GM19043 (cell line): ENCODE data around the gene TMC2.
A peak's percentile ranks its signal among the peaks of the same experiment; 100 is the strongest.
"Not testable (repeated sequence)": the region's sequence is repeated elsewhere in the genome, so short reads cannot be mapped to it uniquely, and the experiment has no call there.

Experiments
- ATAC-seq: cut with Tn5 transposase; IDR thresholded peaks from one replicate; pipeline ENCODE4 v1.9.1; 2021; ENCODE audit warnings: low read depth; ENCODE audit not compliant: unreplicated experiment

Gene TMC2

GRCh38 chr20:2524709-2525506 lies 11.5 kb upstream of the TMC2 start:
- peak; percentile 40 for ATAC-seq

DNA sequence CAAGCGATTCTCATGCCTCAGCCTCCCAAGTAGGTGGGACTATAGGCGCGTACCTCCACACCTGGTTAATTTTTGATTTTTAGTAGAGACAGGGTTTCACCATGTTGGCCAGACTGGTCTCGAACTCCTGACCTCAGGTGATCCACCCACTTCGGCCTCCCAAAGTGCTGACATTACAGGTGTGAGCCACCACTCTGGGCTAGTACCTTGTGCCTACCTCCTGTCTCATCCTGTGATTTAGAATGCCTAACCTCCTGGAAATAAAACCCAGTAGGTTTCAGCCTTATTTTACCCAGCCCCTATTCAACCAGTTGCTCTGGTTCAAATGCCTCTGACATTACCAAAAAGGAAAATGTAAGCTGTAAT lies 10.2 kb upstream of the TMC2 start:
- not testable (repeated sequence) for ATAC-seq

- ATAC-seq = no peak
These were observed 8.6 kb upstream of the TMC2 start for GRCh38 chr20:2527762-2528161.

- no peak for ATAC-seq
These were observed 7.6 kb upstream of the TMC2 start for GRCh38 chr20:2528671-2529271.

DNA sequence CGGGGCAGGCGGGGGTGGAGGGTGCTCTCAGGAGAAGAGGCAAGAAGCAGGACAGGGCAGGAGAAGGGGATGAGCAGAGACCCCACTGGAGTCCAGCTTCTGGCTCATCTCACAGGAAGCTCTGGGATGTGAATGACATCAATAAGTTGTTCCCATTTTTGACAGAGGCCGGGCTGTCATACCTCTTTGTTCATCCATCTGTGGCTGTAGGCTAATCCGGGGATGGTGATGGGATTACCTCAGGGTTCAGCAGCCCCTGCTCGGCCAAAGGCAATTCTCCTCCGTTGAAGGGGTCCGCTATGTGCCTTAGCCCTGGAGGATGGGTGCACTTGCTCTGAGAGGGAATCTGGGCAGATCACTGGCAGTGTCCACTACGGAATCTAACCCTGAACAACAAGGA lies 3.3 kb upstream of the TMC2 start:
- no peak for ATAC-seq

DNA sequence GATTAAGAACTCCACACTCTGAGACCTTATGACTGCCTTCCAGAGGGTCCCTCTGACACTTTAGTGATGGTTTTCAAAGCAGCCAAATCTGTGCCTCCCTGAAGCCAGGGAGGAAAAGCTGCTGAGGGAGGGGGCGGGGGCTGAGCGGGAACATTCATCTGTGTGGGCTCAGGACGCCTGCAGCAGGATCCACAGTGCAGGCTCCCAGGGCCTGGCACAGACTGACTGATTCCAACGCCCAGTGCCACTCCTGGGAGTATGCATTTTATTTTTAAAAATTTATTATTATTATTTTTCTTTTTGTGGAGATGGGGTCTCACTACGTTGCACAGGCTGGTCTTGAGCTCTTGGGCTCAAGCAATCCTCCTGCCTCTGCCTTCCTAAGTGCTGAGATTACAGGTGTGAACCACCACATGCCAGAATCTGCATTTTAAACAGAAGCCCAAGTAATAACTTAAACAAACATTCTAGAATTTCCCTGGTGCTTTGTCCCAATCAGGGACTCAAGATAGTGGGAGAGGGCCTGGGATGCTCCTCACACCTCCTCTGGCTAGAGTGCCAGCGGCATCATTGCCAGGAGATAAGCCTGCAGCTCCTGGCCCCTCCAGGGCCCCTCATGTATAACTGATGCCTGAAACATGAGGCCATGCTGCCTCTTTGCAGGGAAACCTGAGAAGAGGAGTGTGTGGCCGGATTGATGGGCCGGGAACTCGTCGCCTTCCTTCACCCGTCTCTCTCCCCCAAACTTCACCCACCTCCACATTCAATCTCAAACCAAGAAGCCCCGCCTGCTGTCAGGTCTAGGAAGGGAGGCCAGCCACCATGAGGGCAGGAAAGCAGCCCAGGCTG lies 438 bp upstream of the TMC2 start:
- ATAC-seq = no peak

DNA sequence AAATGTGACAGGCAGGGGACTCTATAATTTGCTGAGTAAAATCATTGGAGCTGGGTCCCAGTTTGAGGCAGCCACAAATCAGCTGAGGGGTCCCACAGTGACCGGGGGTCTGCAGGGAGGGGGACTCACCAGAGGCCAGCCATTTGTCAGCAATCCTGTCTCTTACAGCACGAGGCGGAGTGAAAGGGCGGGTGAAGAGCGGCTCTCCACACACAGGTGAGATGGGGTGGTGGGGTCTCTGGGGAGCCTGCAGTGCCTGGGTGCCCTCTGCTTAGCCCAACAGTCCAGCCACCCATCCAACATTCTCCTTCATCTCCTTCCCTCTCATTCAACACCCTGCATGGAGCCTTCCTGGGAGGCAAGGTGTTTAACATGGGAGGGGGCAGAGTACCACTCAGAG lies 728 bp downstream of the TMC2 start:
- no peak for ATAC-seq

GRCh38 chr20:2538356-2538755 lies 2.0 kb downstream of the TMC2 start:
- no peak for ATAC-seq

DNA sequence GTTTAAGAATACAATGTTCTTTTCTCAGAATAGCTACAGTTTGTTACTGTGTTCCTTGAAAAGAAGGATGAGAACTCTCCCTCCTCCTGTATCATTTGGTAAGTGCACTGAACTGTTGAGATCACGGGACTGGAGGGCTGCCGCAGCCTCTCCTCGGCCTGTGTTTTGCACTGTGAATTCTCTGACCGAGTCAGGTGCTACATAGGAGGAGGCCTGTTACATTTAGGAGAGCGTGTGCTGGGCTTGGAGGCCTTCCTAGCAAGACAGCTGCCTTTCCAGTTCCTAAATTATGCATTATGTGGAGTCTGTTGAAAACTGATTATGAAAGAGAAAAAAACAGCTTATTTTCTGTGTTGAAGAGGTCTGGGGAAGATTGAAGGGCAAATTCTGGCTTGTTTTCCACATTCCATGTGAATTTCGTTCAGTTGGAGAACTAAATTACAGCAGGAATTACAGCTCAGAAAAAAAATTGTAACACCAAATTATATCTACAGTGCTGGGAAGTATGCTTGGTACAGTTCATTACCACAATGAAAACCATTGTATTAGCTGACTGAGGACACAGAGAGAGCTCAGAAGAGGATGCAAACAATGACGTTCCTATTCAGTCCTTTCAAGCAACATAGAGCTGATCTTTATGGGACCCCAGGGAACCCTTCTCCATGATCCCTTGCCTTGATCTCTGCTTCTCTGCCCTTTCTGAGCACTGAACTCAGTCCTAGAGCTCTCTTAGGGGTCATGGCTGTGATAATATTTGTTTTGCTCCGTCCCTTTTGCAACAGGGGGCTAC lies 2.8 kb downstream of the TMC2 start:
- ATAC-seq = no peak

- no peak for ATAC-seq
These were observed 5.6 kb downstream of the TMC2 start for GRCh38 chr20:2541940-2542339.

DNA sequence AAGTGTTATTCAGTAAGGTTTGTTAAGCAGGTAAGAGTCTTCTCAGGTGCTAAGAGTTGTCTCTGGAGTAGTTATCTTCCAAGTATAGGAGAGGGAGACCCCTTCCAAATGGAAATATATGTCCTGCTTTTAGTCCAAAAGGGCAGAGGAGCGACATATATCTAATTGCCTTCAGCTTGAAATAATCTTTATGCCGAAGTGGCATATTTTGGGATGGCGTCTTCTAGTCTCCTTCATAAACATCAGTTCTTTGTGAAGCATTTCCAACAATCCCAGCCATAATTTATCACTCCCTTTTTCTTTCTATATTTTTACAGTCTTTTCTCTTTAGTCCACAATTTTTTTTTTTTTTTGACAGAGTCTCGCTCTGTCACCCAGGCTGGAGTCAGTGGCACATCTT lies 6.0 kb downstream of the TMC2 start:
- ATAC-seq = no peak

GRCh38 chr20:2544211-2544610 lies 7.8 kb downstream of the TMC2 start:
- ATAC-seq = no peak

DNA sequence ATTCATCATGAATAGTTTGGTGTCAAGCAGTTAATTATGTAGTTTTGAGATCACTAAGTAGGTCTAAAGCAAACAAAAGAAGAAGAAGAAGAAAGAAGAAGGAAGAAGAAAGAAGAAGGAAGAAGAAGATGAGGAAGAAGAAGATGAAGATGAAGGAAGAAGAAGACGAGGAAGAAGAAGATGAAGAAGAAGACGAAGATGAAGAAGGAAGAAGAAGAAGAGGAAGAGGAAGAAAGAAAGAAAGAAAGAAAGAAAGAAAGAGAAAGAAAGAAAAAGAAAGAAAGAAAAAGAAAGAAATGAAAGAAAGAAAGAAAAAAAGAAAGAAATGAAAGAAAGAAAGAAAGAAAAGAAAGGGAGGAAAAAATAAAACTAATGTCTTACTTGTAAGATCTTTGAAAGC lies 9.2 kb downstream of the TMC2 start:
- no peak for ATAC-seq

- no peak for ATAC-seq
These were observed 21.7 kb downstream of the TMC2 start for GRCh38 chr20:2557873-2558580.

- ATAC-seq = no peak
These were observed 22.4 kb downstream of the TMC2 start for GRCh38 chr20:2558581-2559278.

- ATAC-seq = no peak
These were observed 22.9 kb downstream of the TMC2 start for GRCh38 chr20:2559279-2559626.

DNA sequence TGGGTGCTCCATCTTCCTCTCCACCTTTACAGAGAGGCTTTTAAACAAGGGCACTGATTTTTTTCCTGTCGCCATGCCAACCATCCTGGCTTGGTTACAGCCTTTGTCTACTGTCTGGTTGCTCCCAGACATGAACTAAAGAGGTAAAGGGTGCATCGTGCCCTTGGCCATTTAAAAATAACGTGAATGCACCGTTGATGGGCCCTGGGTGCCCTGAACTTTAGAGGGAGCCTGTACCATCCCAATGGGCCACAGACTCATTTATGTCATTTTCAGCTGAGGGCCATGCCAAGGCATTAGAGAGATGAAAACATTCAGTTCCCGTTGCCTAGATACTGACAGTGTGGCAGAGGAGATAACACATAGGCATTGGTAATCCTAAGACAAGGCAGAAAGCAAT lies 23.3 kb downstream of the TMC2 start:
- no peak for ATAC-seq

DNA sequence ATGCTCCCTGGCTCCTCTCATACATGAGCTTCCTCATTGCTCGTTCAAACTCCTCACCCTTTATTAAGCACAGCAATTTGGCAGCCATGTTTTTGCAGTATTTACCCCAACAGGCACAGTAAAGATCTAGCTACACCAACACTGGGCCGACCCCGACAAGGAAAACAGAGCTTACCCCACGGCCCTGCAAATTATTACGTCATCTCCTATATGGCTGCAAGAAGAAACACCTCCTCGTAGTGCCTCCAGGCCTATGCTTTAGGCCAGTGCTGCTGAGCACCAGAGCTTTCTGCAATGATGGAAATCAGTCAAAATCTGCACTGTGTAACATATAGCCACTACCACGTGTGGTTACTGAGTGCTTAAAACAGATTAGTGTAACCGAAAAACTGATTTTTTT lies 26.7 kb downstream of the TMC2 start:
- no peak for ATAC-seq

GRCh38 chr20:2564406-2564805 lies 28.0 kb downstream of the TMC2 start:
- ATAC-seq = no peak

DNA sequence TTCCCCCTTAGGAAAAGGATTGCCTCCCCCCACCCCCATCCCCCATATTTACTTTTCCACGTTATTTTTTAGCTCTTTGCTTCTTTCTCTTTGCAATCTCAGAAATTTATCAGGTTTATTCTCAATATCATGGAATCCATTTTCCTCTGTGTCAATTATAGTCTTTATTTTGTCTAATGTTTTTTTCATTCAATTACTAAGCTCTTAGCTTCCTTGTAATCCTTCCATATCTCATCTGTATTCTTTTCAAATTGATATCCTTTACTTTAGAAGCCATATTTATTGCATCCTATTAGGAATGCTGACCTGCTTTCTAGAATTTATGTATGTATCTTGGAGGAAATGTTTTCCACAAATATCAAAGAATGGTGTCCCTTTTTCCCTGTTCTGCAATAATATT lies 39.3 kb downstream of the TMC2 start:
- no peak for ATAC-seq
